Bronchial epithelial cell (primary cell): ENCODE measurements around the gene DNAAF5. TPM values are rescaled to one million over a fixed set of nuclear protein-coding genes. Genes with fewer than 3 reads are reported as not detected.
A peak's percentile ranks its signal among the peaks of the same experiment; 100 is the strongest.

ENCODE experiments used
- DNase-seq: peaks from one replicate; pipeline ENCODE4 v3.0.0-alpha.2; 2010; ENCODE audit warnings: low read depth
- FAIRE-seq: peaks from 2 replicates; lab custom pipeline; 2011; peaks lifted over from hg19 to GRCh38; lab: Jason Lieb, UNC
- H3K27me3 ChIP-seq: 2 replicates; pipeline ENCODE4 v1.5.1; 2011; ENCODE audit warnings: low read length; ENCODE audit not compliant: control insufficient read depth, insufficient read depth
- H3K36me3 ChIP-seq: 2 replicates; pipeline ENCODE4 v1.5.1; 2011; ENCODE audit warnings: low read length; ENCODE audit not compliant: control insufficient read depth, insufficient read depth
- H3K4me3 ChIP-seq: 2 replicates; pipeline ENCODE4 v1.5.1; 2011; ENCODE audit warnings: mild to moderate bottlenecking, low read depth, low read length, control low read depth
- CTCF ChIP-seq: IDR thresholded peaks from 2 replicates; pipeline ENCODE4 v1.5.1; 2011; ENCODE audit warnings: mild to moderate bottlenecking, moderate library complexity, low read length, control low read depth, inconsistent platforms; ENCODE audit not compliant: insufficient read depth, severe bottlenecking
- total RNA-seq: library from RNA; depleted of rRNA; stranded (reverse); fragments of >200 nt; gene quantifications from 2 replicates; pipeline ENCODE4 v1.2.1, GENCODE V29; 2014

The DNAAF5 gene
- total RNA-seq, 1 donor from 2014 or later: 9.7 TPM

DNA sequence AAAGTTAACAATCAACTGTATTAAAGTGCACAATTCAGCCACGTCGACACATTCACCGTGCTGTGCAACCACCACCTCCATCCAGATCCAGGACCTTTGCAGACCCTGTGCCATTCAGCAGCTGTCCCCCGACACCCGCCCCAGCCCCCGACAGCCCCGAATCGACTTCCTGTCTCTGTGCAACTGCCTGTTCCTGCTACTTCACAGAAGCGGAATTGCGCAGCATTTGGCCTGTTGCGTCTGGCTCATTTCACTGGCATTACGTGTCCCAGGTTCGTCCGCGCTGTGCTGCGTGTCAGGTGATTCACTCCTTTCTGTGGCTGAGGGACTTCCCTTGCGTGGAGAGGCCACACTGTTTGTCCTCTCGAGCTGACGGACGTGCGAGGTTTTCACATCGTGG is 33.2 kb upstream of the DNAAF5 start:
- no peak for TF ChIP-seq CTCF
- DNase-seq: no peak
- H3K36me3 ChIP-seq: no peaks in the 10 kb centered on the region
- H3K4me3 ChIP-seq: no peak overlapping the region
- H3K27me3 ChIP-seq: no peaks in the 10 kb centered on the region
- peak; percentile 75 for FAIRE-seq

DNA sequence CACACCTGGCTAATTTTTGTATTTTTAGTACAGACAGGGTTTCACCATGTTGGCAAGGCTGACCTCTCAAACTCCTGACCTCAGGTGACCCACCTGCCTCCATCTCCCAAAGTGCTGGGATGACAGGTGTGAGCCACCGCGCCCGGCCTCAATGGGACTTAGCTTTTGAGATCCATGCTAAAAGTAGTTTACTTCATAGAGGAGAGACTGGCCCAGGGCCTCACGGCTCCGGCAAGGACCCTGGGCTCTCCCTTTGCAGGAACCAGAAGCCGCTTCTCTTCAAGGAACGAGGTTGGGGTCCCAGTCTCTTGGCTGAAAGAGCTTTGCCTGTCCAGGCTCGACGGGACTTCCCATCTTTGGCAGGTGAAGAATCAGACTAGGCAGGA is 30.1 kb upstream of the DNAAF5 start:
- TF ChIP-seq CTCF: no peak
- Histone ChIP-seq H3K36me3 (no peaks in the 10 kb centered on the region), H3K4me3 (no peak overlapping the region), H3K27me3 (no peaks in the 10 kb centered on the region)
- FAIRE-seq (no peak), DNase-seq (no peak)

DNA sequence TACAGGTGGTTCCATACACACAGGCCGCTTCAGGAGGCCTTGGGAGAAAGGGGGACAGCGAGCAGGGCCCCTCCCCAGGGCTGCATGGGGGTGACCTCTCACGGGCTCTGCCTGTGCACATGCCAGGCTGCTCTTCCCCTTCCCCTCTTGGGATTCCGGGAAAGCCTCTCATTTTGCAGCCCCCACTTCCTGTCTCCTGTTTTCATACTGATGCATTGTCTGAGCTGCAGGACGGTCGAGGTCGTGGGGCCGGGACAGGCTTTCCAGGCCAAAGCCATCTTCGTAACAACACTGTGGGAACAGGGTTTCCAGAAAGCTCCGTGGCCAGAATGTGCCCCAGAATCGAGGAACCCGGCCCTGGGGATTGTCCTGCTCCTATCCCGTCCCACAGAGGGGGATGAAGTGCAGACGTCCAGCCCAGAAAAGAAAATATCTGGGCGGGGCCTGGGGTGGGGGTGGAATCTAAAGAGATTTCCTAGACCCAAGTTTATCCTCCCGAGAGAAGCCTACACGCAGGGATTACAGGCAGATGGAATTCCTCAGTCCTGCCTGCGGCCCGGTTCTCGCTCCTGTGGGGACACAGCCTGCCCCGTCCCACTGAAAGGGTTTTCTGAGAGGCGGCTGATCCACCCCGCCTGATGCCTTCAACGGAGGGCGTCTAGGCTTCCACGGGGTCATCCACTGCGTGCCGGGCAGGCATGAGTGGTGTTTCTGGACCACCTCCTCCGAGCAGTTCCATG is 29.5 kb upstream of the DNAAF5 start:
- DNase-seq (no peak), FAIRE-seq (no peak)
- Histone ChIP-seq H3K36me3 (no peaks in the 10 kb centered on the region), H3K4me3 (no peak overlapping the region), H3K27me3 (no peaks in the 10 kb centered on the region)
- TF ChIP-seq CTCF: no peak

DNA sequence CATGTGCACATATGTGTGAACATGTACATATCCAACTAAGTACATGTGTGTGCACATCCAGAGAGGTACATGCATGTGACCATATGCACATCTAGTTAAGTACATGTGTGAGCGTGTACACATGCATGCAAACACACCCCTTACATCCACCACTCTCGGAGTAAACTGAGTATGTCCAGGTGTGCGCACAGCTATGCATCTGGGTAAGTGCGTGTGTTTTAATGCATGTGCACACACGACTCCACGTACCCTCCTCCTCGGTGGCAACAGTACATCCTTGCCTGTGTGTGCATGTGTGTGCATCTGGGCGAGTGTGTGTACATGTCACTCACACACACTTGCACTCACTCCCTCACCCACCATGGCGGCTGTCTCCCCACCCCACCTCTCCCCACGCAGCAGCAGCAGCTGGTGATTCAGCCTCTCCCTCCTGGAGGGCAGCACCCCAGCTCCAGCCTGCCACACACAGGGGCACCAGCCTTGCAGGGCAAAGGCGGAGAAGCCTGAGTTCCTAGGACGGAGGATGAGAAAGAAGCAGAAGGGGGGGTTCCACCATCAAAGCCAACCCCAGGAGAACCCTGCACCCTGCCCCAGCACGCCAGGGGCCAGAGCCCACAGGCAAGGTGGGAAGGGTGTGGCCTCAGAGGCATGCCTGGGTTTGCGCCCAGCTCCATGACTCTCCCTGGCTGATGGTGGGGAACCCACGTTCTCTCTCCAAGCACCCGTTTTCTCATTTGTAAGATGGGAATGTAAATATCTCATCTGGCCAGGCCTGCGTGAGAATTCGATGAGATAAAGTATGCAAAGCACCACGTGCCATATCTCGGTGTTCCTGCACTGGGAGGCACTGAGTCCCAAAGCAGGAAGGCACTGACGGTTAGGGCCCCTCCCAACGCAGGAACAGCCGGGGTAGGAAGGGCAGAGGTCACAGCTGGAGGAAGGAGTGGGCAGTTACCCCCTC is 27.7 kb upstream of the DNAAF5 start:
- no peak for TF ChIP-seq CTCF
- H3K4me3 ChIP-seq: no peak overlapping the region
- DNase-seq (peak; percentile 12), FAIRE-seq (no peak)
- no peaks in the 10 kb centered on the region for H3K36me3 ChIP-seq
- no peaks in the 10 kb centered on the region for H3K27me3 ChIP-seq

DNA sequence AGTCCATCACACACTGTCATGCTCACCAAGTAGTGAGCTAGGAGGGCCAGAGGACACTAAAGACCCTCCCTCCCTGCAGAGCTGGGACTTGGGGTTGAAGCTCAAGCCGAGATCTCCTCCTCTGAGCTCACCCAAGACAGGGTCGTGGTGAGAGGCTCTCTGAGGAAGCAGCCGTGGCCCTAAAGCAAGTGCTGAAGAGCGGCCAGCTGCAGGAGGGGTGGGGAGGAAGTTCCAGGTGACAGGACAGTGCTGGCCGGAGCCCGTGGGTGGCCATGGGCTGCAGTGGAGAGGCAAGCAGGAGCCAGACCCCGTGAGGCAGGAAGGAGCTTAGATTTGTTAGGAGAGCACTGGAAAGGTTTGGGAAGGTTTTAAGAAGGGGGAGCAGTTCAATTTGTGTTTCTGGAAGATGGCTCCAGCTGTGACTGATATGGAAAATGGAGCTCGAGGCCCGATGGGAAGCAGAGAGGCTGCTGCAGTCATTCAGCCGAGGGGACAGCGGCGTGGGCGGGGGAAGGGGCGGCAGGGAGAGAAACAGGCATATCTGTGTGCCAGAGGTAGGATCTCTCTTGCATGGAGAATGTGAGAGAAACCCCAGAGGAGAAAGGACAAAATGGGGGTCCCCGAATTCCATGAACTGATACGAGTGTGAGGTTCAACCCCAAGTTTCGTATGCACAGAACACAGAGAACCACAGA is 26.9 kb upstream of the DNAAF5 start:
- TF ChIP-seq CTCF: no peak
- Histone ChIP-seq H3K27me3 (no peaks in the 10 kb centered on the region), H3K4me3 (no peak overlapping the region), H3K36me3 (no peaks in the 10 kb centered on the region)
- no peak for DNase-seq
- no peak for FAIRE-seq
